ACC112 (cell line): ENCODE data around the gene RAB27B.
A peak's percentile ranks its signal among the peaks of the same experiment; 100 is the strongest.

Experiments used
- H2AFZ ChIP-seq: fragments of 200-600 bp; sonication (generic); one replicate; pipeline ENCODE4 v1.6.0; 2017; ENCODE audit warnings: antibody characterized with exemption, low read length; ENCODE audit not compliant: unreplicated experiment
- H3K27ac ChIP-seq: fragments of 200-600 bp; sonication (generic); 2 replicates; pipeline ENCODE4 v1.5.1; 2014; ENCODE audit warnings: low read depth, mild to moderate bottlenecking, antibody characterized with exemption, low read length, moderate library complexity
- H3K27me3 ChIP-seq: fragments of 200-600 bp; sonication (generic); 2 replicates; pipeline ENCODE4 v1.6.1; 2014; ENCODE audit warnings: mild to moderate bottlenecking, antibody characterized with exemption, low read length, moderate library complexity, mixed read lengths; ENCODE audit not compliant: insufficient read depth
- H3K36me3 ChIP-seq: fragments of 200-600 bp; sonication (generic); 2 replicates; pipeline ENCODE4 v1.6.1; 2016; ENCODE audit warnings: mild to moderate bottlenecking, antibody characterized with exemption, low read length, moderate library complexity, mixed read lengths; ENCODE audit not compliant: insufficient read depth
- H3K4me1 ChIP-seq: fragments of 200-600 bp; sonication (generic); one replicate; pipeline ENCODE4 v1.6.1; 2016; ENCODE audit warnings: low read length, mixed read lengths; ENCODE audit not compliant: insufficient read depth, unreplicated experiment, control insufficient read depth
- H3K4me3 ChIP-seq: fragments of 200-600 bp; sonication (generic); 2 replicates; pipeline ENCODE4 v1.5.1; 2014; ENCODE audit warnings: mild to moderate bottlenecking, low read depth, low read length
- H3K79me2 ChIP-seq: fragments of 200-600 bp; sonication (generic); one replicate; pipeline ENCODE4 v1.6.0; 2016; ENCODE audit warnings: low read length; ENCODE audit not compliant: control insufficient read depth, unreplicated experiment, insufficient read depth

Gene RAB27B

DNA sequence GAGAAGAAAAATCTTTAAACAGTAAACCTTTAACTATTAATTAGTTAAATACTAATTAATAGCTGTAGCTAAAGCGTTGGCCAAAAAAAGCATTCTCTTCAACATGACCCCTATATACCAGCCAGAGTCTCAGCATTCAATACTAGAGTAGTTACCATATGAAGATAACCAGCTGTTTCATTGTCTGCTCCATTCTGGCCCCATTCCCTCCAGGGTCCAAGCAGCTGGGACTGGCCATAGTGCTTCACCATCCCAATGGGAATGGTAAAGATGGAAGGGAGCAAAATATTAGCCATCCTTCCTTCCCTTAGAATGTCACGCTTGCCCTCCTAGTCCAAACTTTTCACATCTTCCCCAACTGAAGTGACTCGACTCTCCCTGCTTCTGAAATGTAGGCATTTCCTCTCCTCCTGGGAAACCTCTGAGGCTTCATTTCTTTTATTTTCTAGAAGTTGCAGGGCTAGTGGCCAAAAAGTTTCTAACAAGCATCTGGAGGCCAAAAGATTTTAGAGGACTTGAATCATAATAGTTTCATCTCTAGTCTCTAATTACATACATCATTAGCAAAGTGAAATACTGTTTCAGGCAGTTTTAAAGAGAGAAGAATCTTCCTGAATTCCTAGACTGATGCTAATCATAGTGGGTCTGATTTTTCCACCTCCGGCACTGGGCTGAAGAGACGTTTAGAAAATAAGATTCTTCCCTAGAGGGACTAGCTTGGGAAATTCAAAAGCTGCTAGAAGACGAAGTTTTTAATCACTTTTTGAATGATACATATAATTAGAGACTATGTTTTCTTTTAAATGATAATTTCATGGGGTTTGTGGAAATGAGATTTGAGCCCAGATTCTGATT lies 78.3 kb downstream of the RAB27B start:
- H3K27ac ChIP-seq, result no peak overlapping the region
- H3K4me3 ChIP-seq, result no peak overlapping the region
- no peaks in the 10 kb centered on the region for H3K36me3 ChIP-seq
- no peaks in the 10 kb centered on the region for H3K4me1 ChIP-seq
- no peak overlapping the region for H2AFZ ChIP-seq
- no peaks in the 10 kb centered on the region for H3K79me2 ChIP-seq
- H3K27me3 ChIP-seq, result no peaks in the 10 kb centered on the region

DNA sequence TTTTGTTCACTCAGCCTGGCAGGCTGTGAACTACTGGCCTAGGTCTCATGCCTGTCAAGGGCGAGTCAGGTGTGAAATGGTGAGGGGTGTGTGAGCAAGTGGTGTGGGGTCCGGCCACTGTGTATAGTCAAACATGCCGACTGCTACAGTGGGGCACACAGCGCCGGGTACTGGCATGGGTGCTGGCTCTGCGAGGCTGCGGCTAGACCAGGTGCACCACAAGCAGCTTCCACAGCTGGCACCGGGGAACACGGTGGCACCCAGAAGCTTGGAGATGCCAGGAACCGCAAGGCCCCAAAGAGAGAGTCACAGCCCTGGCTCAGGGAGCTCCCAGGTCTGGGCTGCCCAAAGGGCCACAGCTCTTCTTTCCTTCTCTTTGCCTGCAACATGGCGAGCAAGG lies 81.3 kb downstream of the RAB27B start:
- Histone ChIP-seq H2AFZ (no peak overlapping the region), H3K27ac (no peak overlapping the region), H3K79me2 (no peaks in the 10 kb centered on the region), H3K4me3 (no peak overlapping the region), H3K27me3 (no peaks in the 10 kb centered on the region), H3K36me3 (no peaks in the 10 kb centered on the region), H3K4me1 (no peaks in the 10 kb centered on the region)

DNA sequence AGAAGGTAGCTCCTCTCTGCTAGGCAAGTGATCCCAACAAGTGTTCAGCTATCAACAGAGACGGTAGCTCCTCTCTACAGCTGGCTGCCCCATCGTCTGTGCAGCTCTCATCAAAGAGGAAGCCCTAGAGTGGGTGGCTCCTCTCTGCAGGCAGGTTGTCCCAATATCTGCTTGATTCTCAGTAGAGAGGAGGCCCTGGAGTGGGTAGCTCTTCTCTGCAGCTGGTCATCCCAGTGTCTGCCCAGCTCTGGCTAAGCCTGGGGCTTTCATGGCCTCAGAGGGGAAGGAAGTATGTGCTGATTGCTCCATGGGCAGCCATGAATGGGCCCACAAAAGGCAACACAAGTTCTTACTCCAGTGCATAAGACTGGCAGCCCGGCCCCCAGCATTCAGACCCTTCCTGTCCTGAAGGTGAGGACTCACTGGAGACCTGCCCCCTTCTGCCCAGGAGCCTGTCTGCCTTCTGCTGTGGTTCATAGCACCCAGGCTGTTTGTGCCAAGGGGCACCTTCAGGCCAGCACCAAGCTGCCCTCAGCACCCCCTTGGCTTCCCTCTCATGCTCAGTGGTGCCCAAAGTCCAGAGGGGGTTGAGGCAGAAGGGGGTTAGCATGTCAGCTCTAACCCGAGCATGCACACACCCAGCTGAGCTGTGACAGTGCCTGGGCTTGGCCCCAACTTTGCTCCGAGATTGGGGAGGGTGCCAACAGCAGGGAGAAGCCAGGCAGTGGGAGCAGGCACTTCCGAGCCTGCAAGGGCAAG lies 82.1 kb downstream of the RAB27B start:
- H3K27ac ChIP-seq, result no peak overlapping the region
- no peaks in the 10 kb centered on the region for H3K4me1 ChIP-seq
- no peaks in the 10 kb centered on the region for H3K36me3 ChIP-seq
- H3K4me3 ChIP-seq, result no peak overlapping the region
- no peak overlapping the region for H2AFZ ChIP-seq
- H3K27me3 ChIP-seq, result no peaks in the 10 kb centered on the region
- H3K79me2 ChIP-seq, result no peaks in the 10 kb centered on the region

DNA sequence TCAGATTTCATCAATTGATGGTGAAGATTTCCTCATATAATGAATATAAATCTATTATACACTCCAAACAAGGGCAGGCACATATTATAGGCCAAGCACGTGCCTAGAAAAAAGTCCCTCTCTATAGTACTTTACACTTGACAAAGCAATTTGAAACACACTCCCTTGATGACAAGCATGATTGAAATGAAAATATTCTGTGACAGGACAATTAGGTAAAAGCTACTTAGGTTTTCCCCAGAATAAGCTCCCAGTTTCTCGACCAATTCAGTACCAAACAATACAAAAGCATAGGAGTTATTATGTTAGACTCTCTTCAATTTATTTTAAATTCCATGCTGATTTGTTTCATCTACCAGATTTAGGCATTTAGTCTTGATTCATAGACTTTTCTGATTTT lies 83.3 kb downstream of the RAB27B start:
- Histone ChIP-seq H2AFZ (no peak overlapping the region), H3K27me3 (no peaks in the 10 kb centered on the region), H3K36me3 (no peaks in the 10 kb centered on the region), H3K27ac (no peak overlapping the region), H3K4me3 (no peak overlapping the region), H3K4me1 (no peaks in the 10 kb centered on the region), H3K79me2 (no peaks in the 10 kb centered on the region)

DNA sequence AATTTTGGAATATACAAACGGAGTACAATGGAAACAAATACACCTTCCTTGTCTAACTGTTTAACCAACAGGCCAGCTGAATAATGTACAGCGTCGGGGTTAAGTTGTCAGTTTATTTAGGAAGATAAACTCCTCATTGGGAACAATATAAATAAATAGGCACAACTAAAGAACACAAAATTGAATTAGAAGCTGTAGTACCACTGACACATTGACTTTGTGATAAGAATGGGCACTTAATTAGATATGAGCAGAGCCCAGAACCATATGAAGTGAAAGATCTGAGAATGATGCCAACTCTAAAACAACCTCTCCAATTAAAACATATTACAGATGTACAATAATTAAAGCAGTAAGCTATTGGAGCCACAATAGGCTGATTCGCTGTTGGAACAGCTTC lies 86.5 kb downstream of the RAB27B start:
- Histone ChIP-seq H3K27me3 (no peaks in the 10 kb centered on the region), H2AFZ (no peak overlapping the region), H3K4me1 (no peaks in the 10 kb centered on the region), H3K4me3 (no peak overlapping the region), H3K36me3 (no peaks in the 10 kb centered on the region), H3K27ac (no peak overlapping the region), H3K79me2 (no peaks in the 10 kb centered on the region)

DNA sequence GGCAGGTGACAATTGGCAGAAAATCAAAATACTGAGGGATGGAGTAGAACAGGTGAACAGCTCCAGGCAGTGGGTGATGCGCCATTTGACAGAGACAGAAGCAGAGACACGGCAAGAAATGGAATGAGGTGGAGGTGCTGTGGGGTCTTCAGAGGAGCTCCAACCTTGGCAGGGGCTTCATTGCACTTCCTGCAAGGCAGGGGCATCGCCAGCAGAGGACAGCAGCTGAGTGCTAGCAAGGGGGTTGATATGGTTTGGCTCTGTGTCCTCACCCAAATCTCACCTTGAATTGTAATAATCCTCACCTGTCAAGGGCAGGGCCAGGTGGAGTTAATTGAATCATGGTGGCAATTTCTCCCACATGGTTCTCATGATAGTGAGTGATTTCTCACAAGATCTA lies 88.2 kb downstream of the RAB27B start:
- Histone ChIP-seq H3K27ac (no peak overlapping the region), H2AFZ (no peak overlapping the region), H3K27me3 (no peaks in the 10 kb centered on the region), H3K4me1 (no peaks in the 10 kb centered on the region), H3K36me3 (no peaks in the 10 kb centered on the region), H3K4me3 (no peak overlapping the region), H3K79me2 (no peaks in the 10 kb centered on the region)

DNA sequence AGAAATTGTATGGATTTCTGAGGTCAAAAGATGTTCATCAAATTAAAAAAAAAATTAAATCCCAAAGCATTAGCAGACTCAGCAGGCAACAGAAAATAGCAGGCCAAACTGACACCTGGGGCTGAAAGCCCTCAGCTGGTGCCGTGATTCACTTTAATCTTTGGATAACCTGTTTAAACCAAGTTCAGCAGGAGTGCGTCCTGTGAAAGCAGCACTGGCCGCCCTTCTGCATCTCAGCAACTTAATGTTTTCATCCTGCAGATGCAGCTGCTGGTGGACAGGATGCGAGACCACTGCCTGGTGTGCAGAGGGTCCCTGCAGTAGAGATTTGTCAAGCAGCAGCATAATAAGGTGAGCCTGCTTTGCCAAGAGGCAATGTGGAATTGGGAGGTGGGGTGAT lies 89.8 kb downstream of the RAB27B start:
- Histone ChIP-seq H3K27me3 (no peaks in the 10 kb centered on the region), H3K4me1 (no peaks in the 10 kb centered on the region), H2AFZ (no peak overlapping the region), H3K36me3 (no peaks in the 10 kb centered on the region), H3K4me3 (no peak overlapping the region), H3K79me2 (no peaks in the 10 kb centered on the region), H3K27ac (no peak overlapping the region)

DNA sequence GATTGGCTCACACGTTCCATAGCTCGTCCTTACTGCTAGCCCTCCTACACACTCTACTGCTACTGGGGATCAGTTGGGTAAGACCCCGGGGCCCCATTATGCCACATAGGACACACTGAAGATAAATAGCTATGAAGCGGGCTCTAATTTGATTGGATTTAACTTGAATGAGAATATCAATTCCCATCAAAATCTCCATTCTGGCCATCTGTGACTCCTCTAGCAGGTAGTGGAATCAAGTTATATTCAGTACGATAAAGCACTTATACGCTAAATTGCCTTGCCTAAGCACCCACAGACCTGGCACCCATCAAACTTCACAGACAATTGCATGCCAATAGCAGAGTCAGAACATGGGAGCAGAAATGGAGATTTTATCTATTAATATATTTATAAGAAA lies 91.1 kb downstream of the RAB27B start:
- peaks cover 6% of the 10 kb centered on the region for H3K4me1 ChIP-seq
- no peaks in the 10 kb centered on the region for H3K79me2 ChIP-seq
- H2AFZ ChIP-seq, result no peak overlapping the region
- no peak overlapping the region for H3K27ac ChIP-seq
- H3K27me3 ChIP-seq, result no peaks in the 10 kb centered on the region
- no peaks in the 10 kb centered on the region for H3K36me3 ChIP-seq
- no peak overlapping the region for H3K4me3 ChIP-seq

DNA sequence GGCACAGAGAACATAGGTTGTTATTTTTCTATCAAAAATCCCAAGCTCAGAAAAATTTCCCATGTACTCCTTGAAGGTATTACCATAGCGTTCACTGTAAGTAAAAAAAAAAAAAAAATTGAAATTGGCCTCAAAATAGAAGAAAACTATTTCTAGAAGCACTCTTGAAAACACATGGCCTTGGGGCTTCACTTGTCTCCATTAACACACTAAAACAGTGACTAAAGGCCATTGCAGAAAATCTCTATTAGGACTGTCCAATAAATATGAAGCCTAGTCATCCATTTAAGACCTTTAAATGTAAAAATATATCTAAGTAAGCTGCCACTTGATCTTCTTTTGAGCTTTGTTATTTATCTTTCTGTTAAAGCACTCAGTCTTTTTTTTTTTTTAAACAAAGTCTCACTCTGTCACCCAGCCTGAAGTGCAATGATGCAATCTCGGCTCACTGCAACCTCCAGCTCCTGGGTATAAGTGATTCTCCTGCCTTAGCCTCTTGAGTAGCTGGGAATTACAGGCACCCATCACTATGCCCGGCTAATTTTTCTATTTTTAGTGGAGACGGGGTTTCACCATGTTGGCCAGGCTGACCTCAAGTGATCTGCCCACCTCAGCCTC lies 95.2 kb downstream of the RAB27B start:
- peaks cover 39% of the 10 kb centered on the region for H3K4me1 ChIP-seq
- H3K27me3 ChIP-seq, result no peaks in the 10 kb centered on the region
- H3K27ac ChIP-seq, result no peak overlapping the region
- H3K36me3 ChIP-seq, result no peaks in the 10 kb centered on the region
- no peak overlapping the region for H3K4me3 ChIP-seq
- H3K79me2 ChIP-seq, result no peaks in the 10 kb centered on the region
- no peak overlapping the region for H2AFZ ChIP-seq

DNA sequence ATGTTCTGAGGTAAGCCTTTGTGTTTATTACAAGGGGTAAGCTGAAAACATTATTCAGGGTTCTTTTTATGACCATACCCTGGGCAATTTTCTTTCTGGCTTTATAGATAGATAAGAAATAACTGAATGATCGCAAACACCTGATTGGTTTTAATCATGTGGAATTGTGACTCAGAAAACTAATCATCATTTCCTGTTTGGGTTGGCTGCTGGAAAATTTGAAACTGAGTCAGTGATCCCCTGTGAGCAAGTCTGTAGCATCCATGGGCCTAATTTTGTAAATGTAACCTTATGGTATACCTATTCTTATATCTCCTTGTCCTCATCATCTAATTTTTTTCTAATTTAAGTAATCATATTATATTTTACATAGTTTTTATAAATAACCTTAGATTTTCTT lies 96.7 kb downstream of the RAB27B start:
- H2AFZ ChIP-seq, result no peak overlapping the region

More for the DNA sequence above, 96.7 kb downstream of the RAB27B start:
- Histone ChIP-seq H3K27ac (peak overlapping the region; percentile 0; the same call in 1 of the 2 replicates), H3K36me3 (no peaks in the 10 kb centered on the region), H3K4me3 (no peak overlapping the region), H3K27me3 (no peaks in the 10 kb centered on the region), H3K4me1 (peaks cover 41% of the 10 kb centered on the region), H3K79me2 (no peaks in the 10 kb centered on the region)
